DND-41 (cell line): Measurements from ENCODE around the gene GALNTL6.

Experiments
- ATAC-seq: fragments of 200-7000 bp; cut with Tn5 transposase; 3 replicates; pipeline ENCODE4 v1.9.1; 2021; ENCODE audit warnings: low read depth; ENCODE audit not compliant: insufficient read depth
- DNase-seq: peaks from one replicate; pipeline ENCODE4 v3.0.0-alpha.2; 2020
- H2AFZ ChIP-seq: 2 replicates; pipeline ENCODE4 v1.6.0; 2012; ENCODE audit warnings: low read depth, low read length
- H3K27ac ChIP-seq: 2 replicates; pipeline ENCODE4 v1.5.1; 2012; ENCODE audit warnings: low read length, inconsistent platforms
- H3K27me3 ChIP-seq: fragments of 200-600 bp; sonication (generic); 2 replicates; pipeline ENCODE4 v1.6.0; 2012; ENCODE audit warnings: low read length, mild to moderate bottlenecking, inconsistent platforms; ENCODE audit not compliant: insufficient read depth, poor library complexity
- H3K36me3 ChIP-seq: 2 replicates; pipeline ENCODE4 v1.5.1; 2012; ENCODE audit warnings: low read length, inconsistent platforms; ENCODE audit not compliant: insufficient read depth
- H3K4me1 ChIP-seq: 2 replicates; pipeline ENCODE4 v1.5.1; 2012; ENCODE audit warnings: mild to moderate bottlenecking, low read length; ENCODE audit not compliant: insufficient read depth
- H3K4me2 ChIP-seq: 2 replicates; pipeline ENCODE4 v1.6.0; 2012; ENCODE audit warnings: mild to moderate bottlenecking, moderate library complexity, low read length, inconsistent platforms; ENCODE audit not compliant: insufficient read depth
- H3K4me3 ChIP-seq, 2 experiments: fragments of 200-600 bp in 1 of 2; shearing (Covaris generic) in 1 of 2; 2 replicates each; pipeline ENCODE4 v1.5.1; 2012 to 2016; ENCODE audit warnings: inconsistent platforms in 2 of 2, low read length in 2 of 2, mild to moderate bottlenecking in 2 of 2, low read depth in 1 of 2, moderate library complexity in 1 of 2
- H3K79me2 ChIP-seq: 2 replicates; pipeline ENCODE4 v1.6.0; 2012; ENCODE audit warnings: low read length, inconsistent platforms; ENCODE audit not compliant: insufficient read depth
- H3K9ac ChIP-seq: 2 replicates; pipeline ENCODE4 v1.6.0; 2012; ENCODE audit warnings: low read depth, mild to moderate bottlenecking, inconsistent platforms, low read length, moderate library complexity
- H3K9me3 ChIP-seq: 2 replicates; pipeline ENCODE4 v1.5.1; 2012; ENCODE audit warnings: low read length, moderate library complexity, mild to moderate bottlenecking, inconsistent platforms; ENCODE audit not compliant: insufficient read depth, severe bottlenecking
- H4K20me1 ChIP-seq: 2 replicates; pipeline ENCODE4 v1.6.0; 2012; ENCODE audit warnings: low read length; ENCODE audit not compliant: insufficient read depth
- EZH2 ChIP-seq: IDR thresholded peaks from 3 replicates; pipeline ENCODE4 v1.6.1; 2012; ENCODE audit warnings: borderline replicate concordance, low read depth, mild to moderate bottlenecking, moderate library complexity, low read length, inconsistent platforms; ENCODE audit not compliant: severe bottlenecking
- TF ChIP-seq, protein P1 (sequence below): IDR thresholded peaks from 2 replicates; pipeline ENCODE4 v1.5.1; 2012; ENCODE audit warnings: borderline replicate concordance, low read length, moderate library complexity, mild to moderate bottlenecking; ENCODE audit not compliant: poor library complexity, severe bottlenecking; ENCODE audit errors: extremely low read depth

GALNTL6 gene

GRCh38 chr4:172946503-172946902, 1133.3 kb downstream of the GALNTL6 start:
- peaks cover 3% of the 10 kb centered on the region for H3K27me3 ChIP-seq
- ATAC-seq = no peak
- H3K36me3 ChIP-seq = no peaks in the 10 kb centered on the region
- H3K79me2 ChIP-seq = no peaks in the 10 kb centered on the region
- H3K4me1 ChIP-seq = no peaks in the 10 kb centered on the region
- H3K4me3 ChIP-seq = no peak overlapping the region
- no peak overlapping the region for H2AFZ ChIP-seq
- H4K20me1 ChIP-seq = no peaks in the 10 kb centered on the region
- TF ChIP-seq, protein P1, sequence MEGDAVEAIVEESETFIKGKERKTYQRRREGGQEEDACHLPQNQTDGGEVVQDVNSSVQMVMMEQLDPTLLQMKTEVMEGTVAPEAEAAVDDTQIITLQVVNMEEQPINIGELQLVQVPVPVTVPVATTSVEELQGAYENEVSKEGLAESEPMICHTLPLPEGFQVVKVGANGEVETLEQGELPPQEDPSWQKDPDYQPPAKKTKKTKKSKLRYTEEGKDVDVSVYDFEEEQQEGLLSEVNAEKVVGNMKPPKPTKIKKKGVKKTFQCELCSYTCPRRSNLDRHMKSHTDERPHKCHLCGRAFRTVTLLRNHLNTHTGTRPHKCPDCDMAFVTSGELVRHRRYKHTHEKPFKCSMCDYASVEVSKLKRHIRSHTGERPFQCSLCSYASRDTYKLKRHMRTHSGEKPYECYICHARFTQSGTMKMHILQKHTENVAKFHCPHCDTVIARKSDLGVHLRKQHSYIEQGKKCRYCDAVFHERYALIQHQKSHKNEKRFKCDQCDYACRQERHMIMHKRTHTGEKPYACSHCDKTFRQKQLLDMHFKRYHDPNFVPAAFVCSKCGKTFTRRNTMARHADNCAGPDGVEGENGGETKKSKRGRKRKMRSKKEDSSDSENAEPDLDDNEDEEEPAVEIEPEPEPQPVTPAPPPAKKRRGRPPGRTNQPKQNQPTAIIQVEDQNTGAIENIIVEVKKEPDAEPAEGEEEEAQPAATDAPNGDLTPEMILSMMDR = no peak
- TF ChIP-seq EZH2 = no peak
- no peak for DNase-seq
- no peak overlapping the region for H3K9ac ChIP-seq
- H3K4me2 ChIP-seq = no peak overlapping the region
- H3K27ac ChIP-seq = no peak overlapping the region
- no peaks in the 10 kb centered on the region for H3K9me3 ChIP-seq

DNA sequence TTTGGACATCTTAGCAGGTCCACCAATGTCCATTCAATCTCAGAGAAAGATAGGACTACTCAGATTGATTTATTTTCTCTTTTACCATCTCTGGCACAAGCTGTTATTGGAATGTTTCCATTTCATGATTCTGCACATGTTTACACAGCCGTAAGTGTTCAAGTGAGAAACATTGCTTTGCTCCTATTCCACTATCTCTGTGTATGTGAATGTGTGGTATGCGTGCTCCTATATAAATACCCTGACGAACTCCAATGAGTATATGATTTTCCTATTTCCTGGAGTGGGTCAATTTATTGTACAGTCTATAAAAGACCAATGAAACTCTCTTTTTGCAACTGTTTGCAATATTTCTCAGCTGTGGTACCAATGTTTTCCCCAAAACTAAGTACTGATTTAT, 1134.4 kb downstream of the GALNTL6 start:
- DNase-seq (no peak), ATAC-seq (no peak)
- H3K4me3 ChIP-seq = no peak overlapping the region
- H3K79me2 ChIP-seq = no peaks in the 10 kb centered on the region
- H3K36me3 ChIP-seq = no peaks in the 10 kb centered on the region
- H2AFZ ChIP-seq = no peak overlapping the region
- peaks cover 5% of the 10 kb centered on the region for H3K27me3 ChIP-seq
- TF ChIP-seq, protein P1 = no peak
- TF ChIP-seq EZH2 = no peak
- no peak overlapping the region for H3K4me2 ChIP-seq
- H3K27ac ChIP-seq = no peak overlapping the region
- no peaks in the 10 kb centered on the region for H3K4me1 ChIP-seq
- no peaks in the 10 kb centered on the region for H3K9me3 ChIP-seq
- no peaks in the 10 kb centered on the region for H4K20me1 ChIP-seq
- no peak overlapping the region for H3K9ac ChIP-seq

DNA sequence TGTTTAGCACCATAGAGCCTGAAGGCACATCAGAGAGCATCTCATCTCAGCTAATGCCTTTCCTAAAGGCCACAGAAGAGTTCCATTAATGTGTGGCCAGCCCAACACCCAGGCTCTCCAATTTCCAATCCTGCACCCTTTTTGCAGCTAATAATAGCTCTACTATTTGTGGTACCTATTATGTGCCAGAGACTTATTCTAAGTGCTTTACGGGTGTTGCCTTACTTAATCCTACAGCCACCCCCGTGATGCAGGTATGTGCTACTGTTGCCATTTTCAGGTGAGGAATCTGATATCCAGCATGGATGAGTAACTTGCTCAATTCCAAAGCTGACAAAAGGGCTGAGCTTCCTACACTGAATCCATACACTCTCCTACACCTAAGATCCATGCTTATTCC, 1137.8 kb downstream of the GALNTL6 start:
- Histone ChIP-seq H3K27me3 (peaks cover 9% of the 10 kb centered on the region), H2AFZ (no peak overlapping the region), H3K36me3 (no peaks in the 10 kb centered on the region), H3K4me2 (no peak overlapping the region), H3K9ac (no peak overlapping the region), H3K79me2 (no peaks in the 10 kb centered on the region), H3K27ac (no peak overlapping the region), H3K4me1 (no peaks in the 10 kb centered on the region), H3K4me3 (no peak overlapping the region), H4K20me1 (no peaks in the 10 kb centered on the region), H3K9me3 (no peaks in the 10 kb centered on the region)
- TF ChIP-seq, protein P1 = no peak
- TF ChIP-seq EZH2 = no peak
- ATAC-seq (no peak), DNase-seq (no peak)
